ENCODE data around the gene FBXO31.

- no peak for TF ChIP-seq POLR2AphosphoS5 (IDR thresholded peaks at IDR 0.05; ENCODE audit: low read length)
- no peak for TF ChIP-seq CREB1 (IDR thresholded peaks at IDR 0.05; ENCODE audit: low read depth)
- no peak for TF ChIP-seq POLR2A (IDR thresholded peaks at IDR 0.05; ENCODE audit: low read depth, low read length)
- TF ChIP-seq, protein P1, sequence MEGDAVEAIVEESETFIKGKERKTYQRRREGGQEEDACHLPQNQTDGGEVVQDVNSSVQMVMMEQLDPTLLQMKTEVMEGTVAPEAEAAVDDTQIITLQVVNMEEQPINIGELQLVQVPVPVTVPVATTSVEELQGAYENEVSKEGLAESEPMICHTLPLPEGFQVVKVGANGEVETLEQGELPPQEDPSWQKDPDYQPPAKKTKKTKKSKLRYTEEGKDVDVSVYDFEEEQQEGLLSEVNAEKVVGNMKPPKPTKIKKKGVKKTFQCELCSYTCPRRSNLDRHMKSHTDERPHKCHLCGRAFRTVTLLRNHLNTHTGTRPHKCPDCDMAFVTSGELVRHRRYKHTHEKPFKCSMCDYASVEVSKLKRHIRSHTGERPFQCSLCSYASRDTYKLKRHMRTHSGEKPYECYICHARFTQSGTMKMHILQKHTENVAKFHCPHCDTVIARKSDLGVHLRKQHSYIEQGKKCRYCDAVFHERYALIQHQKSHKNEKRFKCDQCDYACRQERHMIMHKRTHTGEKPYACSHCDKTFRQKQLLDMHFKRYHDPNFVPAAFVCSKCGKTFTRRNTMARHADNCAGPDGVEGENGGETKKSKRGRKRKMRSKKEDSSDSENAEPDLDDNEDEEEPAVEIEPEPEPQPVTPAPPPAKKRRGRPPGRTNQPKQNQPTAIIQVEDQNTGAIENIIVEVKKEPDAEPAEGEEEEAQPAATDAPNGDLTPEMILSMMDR (IDR thresholded peaks at IDR 0.05 in 2 of 3, conservative IDR thresholded peaks at IDR 0.05 in 1 of 3; ENCODE audit: control insufficient read depth in 2 of 3, extremely low read depth in 1 of 3, insufficient read depth in 1 of 3, low read depth in 3 of 3, low read length in 3 of 3), result no peak
- no peak for TF ChIP-seq NBN (IDR thresholded peaks at IDR 0.05)
- TF ChIP-seq, protein P2, sequence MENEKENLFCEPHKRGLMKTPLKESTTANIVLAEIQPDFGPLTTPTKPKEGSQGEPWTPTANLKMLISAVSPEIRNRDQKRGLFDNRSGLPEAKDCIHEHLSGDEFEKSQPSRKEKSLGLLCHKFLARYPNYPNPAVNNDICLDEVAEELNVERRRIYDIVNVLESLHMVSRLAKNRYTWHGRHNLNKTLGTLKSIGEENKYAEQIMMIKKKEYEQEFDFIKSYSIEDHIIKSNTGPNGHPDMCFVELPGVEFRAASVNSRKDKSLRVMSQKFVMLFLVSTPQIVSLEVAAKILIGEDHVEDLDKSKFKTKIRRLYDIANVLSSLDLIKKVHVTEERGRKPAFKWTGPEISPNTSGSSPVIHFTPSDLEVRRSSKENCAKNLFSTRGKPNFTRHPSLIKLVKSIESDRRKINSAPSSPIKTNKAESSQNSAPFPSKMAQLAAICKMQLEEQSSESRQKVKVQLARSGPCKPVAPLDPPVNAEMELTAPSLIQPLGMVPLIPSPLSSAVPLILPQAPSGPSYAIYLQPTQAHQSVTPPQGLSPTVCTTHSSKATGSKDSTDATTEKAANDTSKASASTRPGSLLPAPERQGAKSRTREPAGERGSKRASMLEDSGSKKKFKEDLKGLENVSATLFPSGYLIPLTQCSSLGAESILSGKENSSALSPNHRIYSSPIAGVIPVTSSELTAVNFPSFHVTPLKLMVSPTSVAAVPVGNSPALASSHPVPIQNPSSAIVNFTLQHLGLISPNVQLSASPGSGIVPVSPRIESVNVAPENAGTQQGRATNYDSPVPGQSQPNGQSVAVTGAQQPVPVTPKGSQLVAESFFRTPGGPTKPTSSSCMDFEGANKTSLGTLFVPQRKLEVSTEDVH (IDR thresholded peaks at IDR 0.05; ENCODE audit: low read depth, partially characterized antibody), result no peak
Observed at GRCh38 chr16:87333101-87333500, 50.5 kb downstream of the FBXO31 start.
